Common myeloid progenitor, CD34-positive (primary cell): ENCODE data around the gene SLC7A7.

Source experiments
- CTCF ChIA-PET: fragments of 350-600 bp; sonication (Branson Sonifier 250); formaldehyde crosslinking; loops from one replicate; lab custom pipeline; 2021; ENCODE audit warnings: antibody characterized with exemption; lab: Charles Lee
- POLR2A ChIA-PET: fragments of 350-600 bp; sonication (Branson Sonifier 250); formaldehyde crosslinking; loops from one replicate; lab custom pipeline; 2021; ENCODE audit warnings: antibody characterized with exemption; lab: Charles Lee
- DNase-seq, 3 donors: peaks; one replicate each; pipeline versions ENCODE4 v3.0.0 to v3.0.0-alpha.2; 2013
- H3K27ac ChIP-seq, 2 experiments: 1 replicate in 1 of 2; 2 replicates in 1 of 2; pipeline ENCODE4 v1.7.0; 2013; ENCODE audit warnings: inconsistent platforms in 2 of 2, low read length in 2 of 2, mild to moderate bottlenecking in 2 of 2, low read depth in 1 of 2, moderate library complexity in 1 of 2; ENCODE audit not compliant: severe bottlenecking in 2 of 2, insufficient read depth in 1 of 2, poor library complexity in 1 of 2
- H3K27me3 ChIP-seq, 5 experiments: replicated peaks in 2 of 5; 1 replicate in 3 of 5; 2 replicates in 2 of 5; pipeline versions ENCODE4 v1.6.1 to v1.7.0; 2013; ENCODE audit warnings: low read length in 4 of 5, mild to moderate bottlenecking in 2 of 5, moderate library complexity in 2 of 5, inconsistent platforms in 1 of 5; ENCODE audit not compliant: insufficient read depth in 5 of 5, control insufficient read depth in 4 of 5
- H3K36me3 ChIP-seq, 4 experiments: 1 replicate in 2 of 4; 2 replicates in 2 of 4; pipeline versions ENCODE4 v1.6.1 to v1.7.0; 2013; ENCODE audit warnings: low read length in 3 of 4, control low read depth in 1 of 4, mild to moderate bottlenecking in 1 of 4; ENCODE audit not compliant: control insufficient read depth in 4 of 4, insufficient read depth in 4 of 4
- H3K4me1 ChIP-seq, 4 experiments: 1 replicate in 3 of 4; 2 replicates in 1 of 4; pipeline versions ENCODE4 v1.6.1 to v1.7.1; 2013; ENCODE audit warnings: low read length in 3 of 4, mild to moderate bottlenecking in 3 of 4, control low read depth in 1 of 4, inconsistent platforms in 1 of 4, moderate library complexity in 1 of 4; ENCODE audit not compliant: control insufficient read depth in 4 of 4, insufficient read depth in 4 of 4; ENCODE audit errors: control extremely low read depth in 1 of 4
- H3K4me3 ChIP-seq, 7 experiments: 1 replicate in 4 of 7; 2 replicates in 3 of 7; pipeline versions ENCODE4 v1.5.1 to v1.7.0; 2013; ENCODE audit warnings: mild to moderate bottlenecking in 7 of 7, low read length in 6 of 7, moderate library complexity in 6 of 7, inconsistent platforms in 2 of 7, low read depth in 2 of 7, control low read depth in 1 of 7; ENCODE audit not compliant: insufficient read depth in 4 of 7, control insufficient read depth in 1 of 7; ENCODE audit errors: extremely low read depth in 1 of 7
- H3K9me3 ChIP-seq, 5 experiments: 1 replicate in 4 of 5; 2 replicates in 1 of 5; pipeline versions ENCODE4 v1.6.1 to v1.7.1; 2013; ENCODE audit warnings: low read length in 4 of 5, mild to moderate bottlenecking in 2 of 5, inconsistent platforms in 1 of 5, low read depth in 1 of 5, moderate library complexity in 1 of 5; ENCODE audit not compliant: control insufficient read depth in 4 of 5, insufficient read depth in 2 of 5; ENCODE audit errors: control extremely low read depth in 1 of 5
- WGBS: methylation state at CpG from one replicate; pipeline ENCODE4 v1.1.5; 2013; ENCODE audit not compliant: insufficient coverage; 5-methylcytosine and 5-hydroxymethylcytosine counted together

The SLC7A7 gene

DNA sequence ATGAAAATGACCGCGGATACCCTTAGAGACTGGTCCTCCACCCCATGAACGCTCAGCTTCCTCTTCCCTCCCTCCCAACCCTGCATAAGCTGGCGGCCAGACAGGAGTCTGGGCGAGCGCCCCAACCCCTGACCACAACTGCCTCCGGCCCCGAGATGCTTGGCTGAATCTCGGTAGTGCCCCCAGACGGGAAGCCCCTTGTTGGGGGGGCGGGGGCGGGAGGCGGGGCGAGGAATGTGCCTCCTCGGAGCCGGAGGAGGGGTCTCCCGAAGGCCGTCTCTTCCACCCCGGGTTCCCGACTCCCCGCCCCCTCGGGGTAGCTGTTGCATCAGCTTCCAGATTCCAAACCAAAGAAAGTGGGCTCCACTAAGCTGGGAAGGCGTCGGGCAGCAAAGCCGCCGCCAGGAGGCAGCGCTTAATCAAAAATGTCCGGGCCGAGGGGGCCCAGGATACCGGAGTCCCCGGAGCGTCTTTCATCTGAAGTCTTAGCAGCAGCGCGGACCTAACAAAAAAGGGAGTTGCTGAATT, 7.4 kb upstream of the SLC7A7 start:
- no peak overlapping the region for H3K27ac ChIP-seq
- H3K27me3 ChIP-seq: peaks cover 0 to 29% (median 2%) of the 10 kb centered on the region in 5 experiments
- ChIA-PET POLR2A (interaction anchor here (0.9 to 3.0 kb wide), 4 partner anchors 16 to 267 kb away, joined by 3 to 14 read pairs (median 4); no protein-coding TSS in a partner anchor), CTCF (interaction anchor here (0.6 to 24.0 kb wide), 23 partner anchors 11 to 600 kb away, joined by 3 to 707 read pairs (median 5); partner anchors contain the start of genes MMP14 and RBM23)
- H3K4me3 ChIP-seq: peak overlapping the region in 6 of 7 experiments; percentile 20 to 62 (median 42)
- no peaks in the 10 kb centered on the region for H3K36me3 ChIP-seq
- DNase-seq: peak; percentile 70 to 74 (median 73)
- no peaks in the 10 kb centered on the region for H3K9me3 ChIP-seq
- 0% methylated on average over 22 of the region's 34 CpGs for WGBS
- peaks cover 12 to 38% (median 36%) of the 10 kb centered on the region in 4 experiments for H3K4me1 ChIP-seq

DNA sequence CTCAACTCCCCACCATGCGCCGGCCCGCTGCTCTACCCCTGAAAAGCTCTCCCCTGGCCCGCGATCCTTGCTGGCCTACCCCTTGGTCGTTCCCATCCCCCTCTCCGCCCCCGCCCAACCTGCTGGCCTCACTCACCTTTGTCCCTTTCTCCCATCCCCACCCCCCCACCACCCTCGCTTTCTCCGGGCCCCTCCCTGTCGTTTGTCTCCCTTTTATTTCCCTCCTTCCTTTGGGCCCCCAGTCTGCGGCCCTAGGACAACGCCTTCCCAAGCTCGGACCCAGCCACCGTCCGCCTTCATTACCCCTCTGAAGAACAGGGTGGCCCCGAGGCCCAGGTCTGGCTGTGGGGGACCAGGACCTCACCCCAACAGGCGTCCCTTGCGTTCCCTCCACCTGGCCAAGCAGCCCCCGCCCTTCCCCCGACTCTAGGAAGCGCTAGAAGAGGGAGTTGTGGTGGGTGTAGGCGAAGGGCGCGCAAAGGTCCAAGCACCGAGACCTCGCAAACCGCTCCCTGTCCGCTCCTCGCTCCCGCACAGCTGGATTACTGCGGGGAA, 6.9 kb upstream of the SLC7A7 start:
- POLR2A ChIA-PET: interaction anchor here (0.6 to 3.0 kb wide), 5 partner anchors 16 to 266 kb away, joined by 3 to 14 read pairs (median 3); no protein-coding TSS in a partner anchor
- no peak overlapping the region for H3K27ac ChIP-seq
- peak overlapping the region in 3 of 7 experiments; percentile 36 to 62 (median 53) for H3K4me3 ChIP-seq
- no peak for DNase-seq
- peaks cover 12 to 38% (median 36%) of the 10 kb centered on the region in 4 experiments for H3K4me1 ChIP-seq
- no peaks in the 10 kb centered on the region for H3K9me3 ChIP-seq
- WGBS: 100% methylated on average over 4 of the region's 32 CpGs
- CTCF ChIA-PET: interaction anchor here (0.6 to 24.0 kb wide), 16 partner anchors 14 to 600 kb away, joined by 3 to 707 read pairs (median 6); partner anchors contain the start of genes MMP14 and RBM23
- no peaks in the 10 kb centered on the region for H3K36me3 ChIP-seq
- H3K27me3 ChIP-seq: peaks cover 0 to 29% (median 2%) of the 10 kb centered on the region in 5 experiments

DNA sequence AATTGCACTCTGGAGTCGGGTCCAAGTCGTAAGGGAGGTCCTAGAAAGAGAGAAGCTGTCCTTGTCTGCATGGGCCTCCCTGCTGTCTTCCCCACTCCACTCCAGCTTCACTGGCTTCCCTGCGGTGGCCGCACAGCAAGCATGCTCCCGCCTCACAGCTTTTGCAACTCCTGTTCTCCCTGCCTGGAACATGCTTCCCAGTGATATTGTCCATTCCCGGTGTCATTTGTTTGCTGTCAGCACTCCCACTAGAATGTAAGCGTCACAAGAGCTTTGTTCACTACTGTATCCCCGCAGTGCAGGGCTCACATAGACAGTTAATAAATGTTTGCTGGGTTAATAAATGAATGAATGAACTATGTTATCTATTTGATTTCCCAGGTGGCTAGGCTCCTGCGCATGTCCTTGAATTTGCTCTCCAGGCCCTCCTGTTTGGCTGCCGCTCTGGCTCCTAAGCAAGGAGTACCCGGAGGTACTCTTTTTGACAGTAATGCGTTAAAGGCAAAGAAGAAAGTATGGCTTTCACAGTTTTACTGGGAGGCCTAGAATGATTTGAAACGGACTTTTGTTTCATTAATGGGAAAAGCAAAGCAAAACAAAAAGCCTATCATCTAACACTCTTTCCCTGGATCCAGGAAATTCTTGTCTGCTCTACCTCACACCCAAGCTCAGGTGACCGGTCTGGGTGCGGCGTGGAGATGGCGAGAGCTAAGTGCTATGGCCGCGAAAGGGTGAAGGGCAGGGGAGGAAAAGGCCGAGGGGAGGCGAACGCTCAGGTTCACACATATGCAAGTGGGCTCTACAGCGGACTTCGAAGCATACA, 6.2 kb upstream of the SLC7A7 start:
- Histone ChIP-seq H3K4me3 (no peak overlapping the region), H3K36me3 (no peaks in the 10 kb centered on the region), H3K9me3 (no peaks in the 10 kb centered on the region), H3K27ac (no peak overlapping the region), H3K4me1 (peaks cover 13 to 38% (median 36%) of the 10 kb centered on the region in 4 experiments), H3K27me3 (peaks cover 0 to 31% (median 2%) of the 10 kb centered on the region in 5 experiments)
- 95% methylated on average over 13 of the region's 24 CpGs for WGBS
- ChIA-PET POLR2A (interaction anchor here (0.6 to 1.3 kb wide), 2 partner anchors 17 to 31 kb away, joined by 3 read pairs; no protein-coding TSS in a partner anchor), CTCF (interaction anchor here (1.2 to 24.0 kb wide), 6 partner anchors 15 to 263 kb away, joined by 4 to 707 read pairs (median 26); partner anchors contain the start of gene MMP14)
- DNase-seq: no peak

DNA sequence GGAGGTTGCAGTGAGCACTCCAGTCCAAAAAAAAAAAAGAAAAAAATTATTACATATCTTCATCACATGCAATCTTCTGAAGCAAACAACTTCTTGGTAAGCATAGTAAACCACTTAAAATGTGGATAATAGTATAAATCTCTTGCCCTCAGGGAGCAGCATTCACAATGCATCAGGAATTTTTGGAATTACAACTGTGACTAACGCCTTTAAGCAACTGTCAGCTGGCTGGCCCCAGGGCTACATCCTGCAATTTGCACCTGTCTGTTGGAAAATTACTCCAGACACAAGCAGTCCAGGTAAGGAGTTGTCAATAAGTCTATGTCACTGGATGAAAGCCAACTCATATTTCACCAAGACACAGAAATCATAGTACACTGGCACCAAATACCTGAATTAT, 5.5 kb upstream of the SLC7A7 start:
- ChIA-PET CTCF (interaction anchor here (1.0 to 24.0 kb wide), 4 partner anchors 31 to 501 kb away, joined by 3 to 707 read pairs (median 22); no protein-coding TSS in a partner anchor), POLR2A (no interaction called here)
- no peaks in the 10 kb centered on the region for H3K9me3 ChIP-seq
- no peak overlapping the region for H3K27ac ChIP-seq
- DNase-seq: no peak
- no peak overlapping the region for H3K4me3 ChIP-seq
- peaks cover 14 to 40% (median 37%) of the 10 kb centered on the region in 4 experiments for H3K4me1 ChIP-seq
- peaks cover 0 to 31% (median 2%) of the 10 kb centered on the region in 5 experiments for H3K27me3 ChIP-seq
- no peaks in the 10 kb centered on the region for H3K36me3 ChIP-seq
- WGBS: 100% methylated on average over 1 of the region's 1 CpG

DNA sequence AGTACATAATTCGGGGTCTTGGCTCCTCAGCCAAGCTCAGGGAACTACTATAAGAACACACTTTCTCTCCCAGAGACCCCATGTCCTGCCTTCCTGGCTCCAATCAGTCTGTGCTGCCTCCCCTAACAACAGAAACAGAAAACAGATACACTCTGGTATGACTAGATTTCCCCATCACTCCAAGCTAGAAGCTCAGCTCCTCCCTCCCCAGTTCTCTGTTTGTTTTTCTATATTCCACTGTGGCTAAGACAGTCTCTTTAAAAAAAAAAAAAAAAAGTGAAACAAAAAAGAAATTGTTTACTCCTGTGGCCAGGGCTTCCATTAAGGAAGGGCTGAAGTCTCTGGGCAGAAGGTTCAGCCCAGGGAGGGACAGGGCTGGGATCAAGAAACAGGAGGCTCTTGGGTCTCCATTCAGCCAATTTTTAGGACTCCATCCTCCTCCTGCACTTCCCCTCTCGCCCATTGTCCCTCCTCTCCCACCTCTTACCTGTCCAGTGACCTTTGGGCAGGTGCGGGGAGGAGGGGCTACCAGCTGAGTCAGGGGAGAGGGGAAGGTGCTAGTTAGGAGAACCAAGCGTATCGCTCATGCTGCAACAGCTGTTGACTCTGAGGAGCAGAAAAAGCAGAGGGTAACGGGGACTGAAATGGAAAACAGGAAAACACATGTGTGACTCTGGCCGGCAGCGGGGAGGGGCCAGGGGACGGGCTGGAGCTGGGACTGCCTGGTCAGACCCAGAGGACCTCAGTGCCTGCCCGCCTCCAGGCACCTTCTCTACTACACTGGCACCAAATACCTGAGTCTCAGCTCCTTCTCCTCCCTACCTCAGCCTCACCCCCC, 4.1 kb upstream of the SLC7A7 start:
- ChIA-PET POLR2A (no interaction called here), CTCF (interaction anchor here (0.8 to 24.0 kb wide), 10 partner anchors 12 to 499 kb away, joined by 3 to 707 read pairs (median 3); no protein-coding TSS in a partner anchor)
- Histone ChIP-seq H3K4me1 (peaks cover 12 to 40% (median 32%) of the 10 kb centered on the region in 4 experiments), H3K27ac (no peak overlapping the region), H3K27me3 (peaks cover 0 to 37% (median 2%) of the 10 kb centered on the region in 5 experiments), H3K36me3 (no peaks in the 10 kb centered on the region), H3K9me3 (no peaks in the 10 kb centered on the region), H3K4me3 (peak overlapping the region in 5 of 7 experiments; percentile 11 to 53 (median 51))
- 29% methylated on average over 3 of the region's 10 CpGs for WGBS
- DNase-seq: peak in 2 of 3 donors; percentile 48 to 60

DNA sequence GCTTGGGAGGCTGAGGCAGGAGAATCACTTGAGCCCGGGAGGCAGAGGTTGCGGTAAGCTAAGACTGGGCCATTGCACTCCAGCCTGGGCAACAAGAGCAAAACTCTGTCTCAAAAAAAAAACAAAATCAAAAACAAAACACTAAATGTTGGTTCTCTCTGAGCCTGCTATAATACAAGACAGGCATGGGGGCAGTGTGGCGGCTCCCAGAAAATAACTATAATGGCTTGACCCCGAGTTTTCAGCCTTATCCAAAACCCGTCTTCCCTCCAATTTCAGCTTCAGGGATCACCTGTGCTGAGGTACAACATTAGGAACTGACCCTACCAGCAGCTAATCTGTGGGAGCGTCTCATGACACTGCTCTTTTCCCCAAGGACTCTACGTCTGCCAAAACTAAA, 862 bp downstream of the SLC7A7 start:
- peaks cover 0 to 13% (median 0%) of the 10 kb centered on the region in 5 experiments for H3K27me3 ChIP-seq
- ChIA-PET POLR2A (no interaction called here), CTCF (interaction anchor here (0.8 to 1.6 kb wide), 4 partner anchors 10 to 40 kb away, joined by 3 to 9 read pairs (median 4); no protein-coding TSS in a partner anchor)
- H3K27ac ChIP-seq: no peak overlapping the region
- no peak overlapping the region for H3K4me3 ChIP-seq
- 99% methylated on average over 7 of the region's 7 CpGs for WGBS
- no peak for DNase-seq
- no peaks in the 10 kb centered on the region for H3K9me3 ChIP-seq
- peaks cover 2 to 15% (median 9%) of the 10 kb centered on the region in 4 experiments for H3K4me1 ChIP-seq
- no peaks in the 10 kb centered on the region for H3K36me3 ChIP-seq
